Measurements from ENCODE around the gene C2orf49. TPM values are rescaled to one million over a fixed set of nuclear protein-coding genes. Genes with fewer than 3 reads are reported as not detected.
A peak's percentile ranks its signal among the peaks of the same experiment; 100 is the strongest.

The C2orf49 gene
- total and polyA plus RNA-seq, 9 of the 15 experiments (the other 6 are each of a cell fraction or from before 2014, with no cell fraction given) = 17.9 to 38.2 (median 25.6) TPM

- TF ChIP-seq HNRNPH1 (optimal IDR thresholded peaks at IDR 0.05; ENCODE audit: low read depth, low read length) = no peak
- TF ChIP-seq HDGF (IDR thresholded peaks at IDR 0.05) = no peak
- TF ChIP-seq, protein P1, sequence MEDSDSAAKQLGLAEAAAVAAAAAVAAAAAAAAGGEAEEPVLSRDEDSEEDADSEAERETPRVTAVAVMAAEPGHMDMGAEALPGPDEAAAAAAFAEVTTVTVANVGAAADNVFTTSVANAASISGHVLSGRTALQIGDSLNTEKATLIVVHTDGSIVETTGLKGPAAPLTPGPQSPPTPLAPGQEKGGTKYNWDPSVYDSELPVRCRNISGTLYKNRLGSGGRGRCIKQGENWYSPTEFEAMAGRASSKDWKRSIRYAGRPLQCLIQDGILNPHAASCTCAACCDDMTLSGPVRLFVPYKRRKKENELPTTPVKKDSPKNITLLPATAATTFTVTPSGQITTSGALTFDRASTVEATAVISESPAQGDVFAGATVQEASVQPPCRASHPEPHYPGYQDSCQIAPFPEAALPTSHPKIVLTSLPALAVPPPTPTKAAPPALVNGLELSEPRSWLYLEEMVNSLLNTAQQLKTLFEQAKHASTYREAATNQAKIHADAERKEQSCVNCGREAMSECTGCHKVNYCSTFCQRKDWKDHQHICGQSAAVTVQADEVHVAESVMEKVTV (CRISPR knock-in tag; IDR thresholded peaks at IDR 0.05) = no peak
- no peak for TF ChIP-seq CHD1 (IDR thresholded peaks at IDR 0.05; ENCODE audit: low read length)
- TF ChIP-seq, protein P2, sequence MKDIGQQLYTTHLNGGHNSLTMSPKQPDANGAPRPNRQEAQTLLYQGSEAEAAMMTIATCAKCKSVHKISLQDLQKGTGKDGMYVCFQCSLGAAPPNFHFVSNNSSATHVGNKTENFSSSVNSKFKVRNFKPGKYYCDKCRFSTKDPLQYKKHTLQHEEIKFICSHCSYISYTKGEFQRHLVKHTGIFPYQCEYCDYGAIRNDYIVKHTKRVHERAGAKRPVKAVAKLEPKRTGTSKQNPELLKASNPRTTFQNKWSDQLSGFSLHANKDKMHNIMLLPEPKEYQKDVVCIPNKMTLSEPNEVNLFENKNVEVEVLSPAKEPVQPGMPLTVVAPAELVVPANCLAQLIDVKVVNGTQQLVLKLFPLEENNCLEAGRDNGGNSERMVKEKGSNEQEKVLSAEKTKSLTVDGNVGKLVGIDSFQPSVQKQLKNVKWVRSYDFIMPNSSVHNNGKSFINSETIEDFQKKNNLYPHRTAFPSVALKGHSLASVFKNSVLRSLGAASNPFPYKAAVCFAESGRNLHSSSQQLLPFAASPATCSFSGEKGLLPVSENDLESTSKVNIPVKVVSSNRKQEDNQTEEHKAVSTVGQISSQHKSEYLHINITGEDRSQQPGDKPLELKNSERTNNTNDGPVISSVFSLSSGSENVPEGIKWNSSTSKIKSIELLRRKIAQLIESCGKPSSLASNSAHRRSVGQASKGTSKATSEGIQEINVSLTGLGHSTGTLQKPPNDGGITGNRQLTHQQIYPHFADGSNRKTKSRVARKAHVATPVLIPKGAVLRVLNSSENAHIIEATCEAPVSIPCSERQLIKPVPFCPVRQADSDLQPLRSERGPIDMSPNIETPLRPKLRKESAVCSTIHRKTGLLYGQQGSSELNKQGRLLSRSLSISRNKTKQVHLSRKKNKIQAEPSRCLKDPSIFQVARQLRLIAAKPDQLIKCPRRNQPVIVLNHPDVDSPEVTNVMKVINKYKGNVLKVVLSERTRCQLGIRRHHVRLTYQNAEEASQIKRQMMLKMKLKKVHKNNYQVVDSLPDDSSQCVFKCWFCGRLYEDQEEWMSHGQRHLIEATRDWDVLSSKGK (CRISPR knock-in tag; IDR thresholded peaks at IDR 0.05) = no peak
- TF ChIP-seq, protein P3, sequence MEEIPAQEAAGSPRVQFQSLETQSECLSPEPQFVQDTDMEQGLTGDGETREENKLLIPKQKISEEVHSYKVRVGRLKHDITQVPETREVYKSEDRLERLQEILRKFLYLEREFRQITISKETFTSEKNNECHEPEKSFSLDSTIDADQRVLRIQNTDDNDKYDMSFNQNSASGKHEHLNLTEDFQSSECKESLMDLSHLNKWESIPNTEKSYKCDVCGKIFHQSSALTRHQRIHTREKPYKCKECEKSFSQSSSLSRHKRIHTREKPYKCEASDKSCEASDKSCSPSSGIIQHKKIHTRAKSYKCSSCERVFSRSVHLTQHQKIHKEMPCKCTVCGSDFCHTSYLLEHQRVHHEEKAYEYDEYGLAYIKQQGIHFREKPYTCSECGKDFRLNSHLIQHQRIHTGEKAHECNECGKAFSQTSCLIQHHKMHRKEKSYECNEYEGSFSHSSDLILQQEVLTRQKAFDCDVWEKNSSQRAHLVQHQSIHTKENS (CRISPR knock-in tag; IDR thresholded peaks at IDR 0.05) = no peak
- TF ChIP-seq, protein P4, sequence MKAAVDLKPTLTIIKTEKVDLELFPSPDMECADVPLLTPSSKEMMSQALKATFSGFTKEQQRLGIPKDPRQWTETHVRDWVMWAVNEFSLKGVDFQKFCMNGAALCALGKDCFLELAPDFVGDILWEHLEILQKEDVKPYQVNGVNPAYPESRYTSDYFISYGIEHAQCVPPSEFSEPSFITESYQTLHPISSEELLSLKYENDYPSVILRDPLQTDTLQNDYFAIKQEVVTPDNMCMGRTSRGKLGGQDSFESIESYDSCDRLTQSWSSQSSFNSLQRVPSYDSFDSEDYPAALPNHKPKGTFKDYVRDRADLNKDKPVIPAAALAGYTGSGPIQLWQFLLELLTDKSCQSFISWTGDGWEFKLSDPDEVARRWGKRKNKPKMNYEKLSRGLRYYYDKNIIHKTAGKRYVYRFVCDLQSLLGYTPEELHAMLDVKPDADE (conservative IDR thresholded peaks at IDR 0.05; ENCODE audit: control insufficient read depth, low read depth, low read length) = 0 out of 2 replicates have a peak, but pooled peaks have one; percentile 30
- peak; percentile 33; the same call in 1 of the 2 replicates for TF ChIP-seq POLR2H (tag; IDR thresholded peaks at IDR 0.05; ENCODE audit: low read depth)
- TF ChIP-seq MED1 (CRISPR knock-in tag; IDR thresholded peaks at IDR 0.05; ENCODE audit: borderline replicate concordance) = no peak
- TF ChIP-seq U2AF2 (optimal IDR thresholded peaks at IDR 0.05; ENCODE audit: low read depth, low read length) = no peak
- no peak for TF ChIP-seq KAT8 (IDR thresholded peaks at IDR 0.05; ENCODE audit: low read depth)
- TF ChIP-seq CBX8 (IDR thresholded peaks at IDR 0.05; ENCODE audit: borderline replicate concordance, extremely low read depth, low read depth, low read length, poor library complexity, severe bottlenecking) = no peak
- TF ChIP-seq CBFB (CRISPR knock-in tag; IDR thresholded peaks at IDR 0.05) = no peak
- no peak for TF ChIP-seq CEBPG (CRISPR knock-in tag; IDR thresholded peaks at IDR 0.05)
- TF ChIP-seq CEBPG (tag; conservative IDR thresholded peaks at IDR 0.05 in 1 of 2, IDR thresholded peaks at IDR 0.05 in 1 of 2) = no peak
- peak; percentile 97 to 99 for TF ChIP-seq SRF (CRISPR knock-in tag; IDR thresholded peaks at IDR 0.05)
- peak; percentile 91 for TF ChIP-seq POLR2B (IDR thresholded peaks at IDR 0.05; ENCODE audit: low read depth, partially characterized antibody)
- no peak for TF ChIP-seq SMARCC2 (IDR thresholded peaks at IDR 0.05; ENCODE audit: low read depth)
Measured at GRCh38 chr2:105398336-105399206, 61.2 kb downstream of the C2orf49 start, which contains the start of gene FHL2 (continued).

Measured in K562 (cell line).